Body of pancreas (tissue), 4 donors: Measurements from ENCODE around the gene HLA-B.

Source experiments
- CTCF ChIP-seq, 7 experiments: fragments of 450-650 bp in 4 of 7; fragments of 200-600 bp in 3 of 7; sonication (generic) in 3 of 7; IDR thresholded peaks; one replicate each; pipeline ENCODE4 v1.5.1; 2016 to 2019; ENCODE audit warnings: antibody characterized with exemption in 7 of 7
- POLR2A ChIP-seq, 3 donors: fragments of 450-650 bp; IDR thresholded peaks; one replicate each; pipeline ENCODE4 v1.6.1; 2016; ENCODE audit warnings: antibody characterized with exemption in 3 of 3, mild to moderate bottlenecking in 2 of 3

DNA sequence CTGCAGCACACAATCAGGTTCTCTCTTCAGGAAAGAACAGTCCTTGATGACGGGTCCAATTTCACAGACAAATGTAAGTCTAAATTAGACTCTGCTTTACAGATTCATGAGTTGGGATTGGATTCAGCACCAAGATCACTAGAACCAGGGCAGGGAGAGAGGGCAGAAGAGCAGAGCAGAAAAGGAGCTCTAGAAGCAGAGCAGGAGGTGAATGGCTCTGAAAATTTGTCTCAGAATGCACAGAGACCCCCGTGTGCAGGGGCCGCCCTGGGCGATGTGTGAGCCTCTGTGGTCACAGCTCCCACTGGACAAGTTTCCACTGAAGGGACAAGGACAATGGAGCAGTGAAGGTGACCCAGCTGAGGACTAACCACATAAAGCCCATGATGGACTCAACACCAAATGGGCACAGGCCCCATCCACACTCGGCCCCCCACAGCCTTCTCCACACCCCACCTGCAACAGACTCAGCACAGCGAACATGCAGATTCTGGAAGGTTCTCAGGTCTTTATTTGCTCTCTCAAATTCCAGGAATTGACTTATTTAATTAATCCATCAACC is 3.5 kb downstream of the HLA-B start:
- TF ChIP-seq CTCF (IDR thresholded peaks at IDR 0.05) (no peak), POLR2A (IDR thresholded peaks at IDR 0.05) (no peak)
